DND-41 (cell line): ENCODE results near the gene RNF38.
"Not testable (repeated sequence)": the region's sequence is repeated elsewhere in the genome, so short reads cannot be mapped to it uniquely, and the experiment has no call there.

Experiments used
- ATAC-seq: fragments of 200-7000 bp; cut with Tn5 transposase; 3 replicates; pipeline ENCODE4 v1.9.1; 2021; ENCODE audit warnings: low read depth; ENCODE audit not compliant: insufficient read depth
- DNase-seq: peaks from one replicate; pipeline ENCODE4 v3.0.0-alpha.2; 2020
- H2AFZ ChIP-seq: 2 replicates; pipeline ENCODE4 v1.6.0; 2012; ENCODE audit warnings: low read depth, low read length
- H3K27ac ChIP-seq: 2 replicates; pipeline ENCODE4 v1.5.1; 2012; ENCODE audit warnings: low read length, inconsistent platforms
- H3K27me3 ChIP-seq: fragments of 200-600 bp; sonication (generic); 2 replicates; pipeline ENCODE4 v1.6.0; 2012; ENCODE audit warnings: low read length, mild to moderate bottlenecking, inconsistent platforms; ENCODE audit not compliant: insufficient read depth, poor library complexity
- H3K36me3 ChIP-seq: 2 replicates; pipeline ENCODE4 v1.5.1; 2012; ENCODE audit warnings: low read length, inconsistent platforms; ENCODE audit not compliant: insufficient read depth
- H3K4me1 ChIP-seq: 2 replicates; pipeline ENCODE4 v1.5.1; 2012; ENCODE audit warnings: mild to moderate bottlenecking, low read length; ENCODE audit not compliant: insufficient read depth
- H3K4me2 ChIP-seq: 2 replicates; pipeline ENCODE4 v1.6.0; 2012; ENCODE audit warnings: mild to moderate bottlenecking, moderate library complexity, low read length, inconsistent platforms; ENCODE audit not compliant: insufficient read depth
- H3K4me3 ChIP-seq, 2 experiments: fragments of 200-600 bp in 1 of 2; shearing (Covaris generic) in 1 of 2; 2 replicates each; pipeline ENCODE4 v1.5.1; 2012 to 2016; ENCODE audit warnings: inconsistent platforms in 2 of 2, low read length in 2 of 2, mild to moderate bottlenecking in 2 of 2, low read depth in 1 of 2, moderate library complexity in 1 of 2
- H3K79me2 ChIP-seq: 2 replicates; pipeline ENCODE4 v1.6.0; 2012; ENCODE audit warnings: low read length, inconsistent platforms; ENCODE audit not compliant: insufficient read depth
- H3K9ac ChIP-seq: 2 replicates; pipeline ENCODE4 v1.6.0; 2012; ENCODE audit warnings: low read depth, mild to moderate bottlenecking, inconsistent platforms, low read length, moderate library complexity
- H3K9me3 ChIP-seq: 2 replicates; pipeline ENCODE4 v1.5.1; 2012; ENCODE audit warnings: low read length, moderate library complexity, mild to moderate bottlenecking, inconsistent platforms; ENCODE audit not compliant: insufficient read depth, severe bottlenecking
- H4K20me1 ChIP-seq: 2 replicates; pipeline ENCODE4 v1.6.0; 2012; ENCODE audit warnings: low read length; ENCODE audit not compliant: insufficient read depth
- EZH2 ChIP-seq: IDR thresholded peaks from 3 replicates; pipeline ENCODE4 v1.6.1; 2012; ENCODE audit warnings: borderline replicate concordance, low read depth, mild to moderate bottlenecking, moderate library complexity, low read length, inconsistent platforms; ENCODE audit not compliant: severe bottlenecking
- TF ChIP-seq, protein P1 (sequence below): IDR thresholded peaks from 2 replicates; pipeline ENCODE4 v1.5.1; 2012; ENCODE audit warnings: borderline replicate concordance, low read length, moderate library complexity, mild to moderate bottlenecking; ENCODE audit not compliant: poor library complexity, severe bottlenecking; ENCODE audit errors: extremely low read depth

RNF38 gene

DNA sequence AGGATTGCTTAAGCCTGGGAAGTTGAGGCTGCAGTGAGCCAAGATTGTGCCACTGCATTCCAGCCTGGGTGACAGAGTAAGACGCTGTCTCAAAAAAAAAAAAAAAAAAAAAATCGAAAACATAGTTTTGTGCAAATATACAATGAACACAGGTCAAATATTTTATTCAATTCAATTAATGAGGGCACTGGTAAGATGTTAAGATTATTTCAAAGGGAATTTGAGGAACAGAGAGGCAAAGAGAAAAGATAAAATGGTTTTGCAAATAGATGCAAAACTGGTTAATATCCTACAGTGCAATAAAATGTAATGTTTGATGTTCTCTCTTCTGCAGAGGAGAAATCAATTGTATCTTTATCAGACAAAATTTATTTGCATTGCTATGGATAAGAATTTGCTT is 102.3 kb downstream of the RNF38 start:
- Histone ChIP-seq H3K36me3 (no peaks in the 10 kb centered on the region), H3K4me2 (no peak overlapping the region), H3K27ac (no peak overlapping the region), H3K27me3 (no peaks in the 10 kb centered on the region), H4K20me1 (no peaks in the 10 kb centered on the region), H2AFZ (no peak overlapping the region), H3K4me1 (no peaks in the 10 kb centered on the region), H3K9me3 (no peaks in the 10 kb centered on the region), H3K4me3 (no peak overlapping the region), H3K79me2 (no peaks in the 10 kb centered on the region), H3K9ac (no peak overlapping the region)
- DNase-seq (no peak), ATAC-seq (no peak)
- TF ChIP-seq, protein P1, sequence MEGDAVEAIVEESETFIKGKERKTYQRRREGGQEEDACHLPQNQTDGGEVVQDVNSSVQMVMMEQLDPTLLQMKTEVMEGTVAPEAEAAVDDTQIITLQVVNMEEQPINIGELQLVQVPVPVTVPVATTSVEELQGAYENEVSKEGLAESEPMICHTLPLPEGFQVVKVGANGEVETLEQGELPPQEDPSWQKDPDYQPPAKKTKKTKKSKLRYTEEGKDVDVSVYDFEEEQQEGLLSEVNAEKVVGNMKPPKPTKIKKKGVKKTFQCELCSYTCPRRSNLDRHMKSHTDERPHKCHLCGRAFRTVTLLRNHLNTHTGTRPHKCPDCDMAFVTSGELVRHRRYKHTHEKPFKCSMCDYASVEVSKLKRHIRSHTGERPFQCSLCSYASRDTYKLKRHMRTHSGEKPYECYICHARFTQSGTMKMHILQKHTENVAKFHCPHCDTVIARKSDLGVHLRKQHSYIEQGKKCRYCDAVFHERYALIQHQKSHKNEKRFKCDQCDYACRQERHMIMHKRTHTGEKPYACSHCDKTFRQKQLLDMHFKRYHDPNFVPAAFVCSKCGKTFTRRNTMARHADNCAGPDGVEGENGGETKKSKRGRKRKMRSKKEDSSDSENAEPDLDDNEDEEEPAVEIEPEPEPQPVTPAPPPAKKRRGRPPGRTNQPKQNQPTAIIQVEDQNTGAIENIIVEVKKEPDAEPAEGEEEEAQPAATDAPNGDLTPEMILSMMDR: no peak
- no peak for TF ChIP-seq EZH2

DNA sequence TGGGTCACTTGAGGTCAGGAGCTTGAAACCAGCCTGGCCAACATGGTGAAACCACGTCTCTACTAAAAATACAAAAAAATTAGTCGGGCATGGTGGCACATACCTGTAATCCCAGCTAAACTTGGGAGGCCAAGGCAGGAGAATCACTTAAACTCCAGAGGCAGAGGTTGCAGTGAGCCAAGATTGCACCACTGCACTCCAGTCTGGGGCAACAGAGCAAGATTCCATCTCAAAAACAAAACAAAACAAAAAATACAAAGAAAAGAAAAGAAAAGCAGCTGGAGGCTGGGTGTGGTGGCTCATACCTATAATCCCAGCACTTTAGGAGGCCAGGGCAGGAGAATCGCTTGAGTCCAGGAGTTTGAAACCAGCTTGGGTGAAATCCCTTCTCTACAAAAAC is 105.1 kb downstream of the RNF38 start:
- not testable (repeated sequence) for H2AFZ ChIP-seq, H3K36me3 ChIP-seq, H3K27me3 ChIP-seq, H3K4me1 ChIP-seq, H3K79me2 ChIP-seq, H4K20me1 ChIP-seq, H3K27ac ChIP-seq, H3K4me3 ChIP-seq, H3K9me3 ChIP-seq, H3K9ac ChIP-seq, ATAC-seq, DNase-seq, H3K4me2 ChIP-seq

DNA sequence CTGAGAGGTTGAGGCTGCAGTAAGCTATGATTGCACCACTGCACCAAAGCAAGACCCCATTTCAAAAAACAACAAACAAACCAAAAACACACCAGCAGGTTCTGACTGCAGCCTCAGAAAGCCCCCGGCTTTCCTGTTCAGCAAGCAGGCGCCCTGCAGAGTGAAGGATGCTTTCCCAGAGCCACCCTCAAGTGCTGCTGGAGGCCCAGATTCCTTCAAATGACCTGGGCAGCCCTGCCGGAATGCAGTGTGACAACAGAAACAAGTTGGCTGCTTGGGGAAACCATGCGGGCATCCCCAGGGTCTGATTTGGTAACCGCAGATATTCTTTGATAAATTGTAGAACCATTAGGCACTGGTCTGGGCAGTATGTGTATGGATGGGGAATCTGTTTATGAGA is 106.2 kb downstream of the RNF38 start:
- Histone ChIP-seq H3K36me3 (no peaks in the 10 kb centered on the region), H3K79me2 (no peaks in the 10 kb centered on the region), H3K4me2 (no peak overlapping the region), H2AFZ (no peak overlapping the region), H3K4me3 (no peak overlapping the region), H3K9me3 (no peaks in the 10 kb centered on the region), H3K27ac (no peak overlapping the region), H3K27me3 (no peaks in the 10 kb centered on the region), H4K20me1 (no peaks in the 10 kb centered on the region), H3K4me1 (no peaks in the 10 kb centered on the region), H3K9ac (no peak overlapping the region)
- ATAC-seq (no peak), DNase-seq (no peak)
- TF ChIP-seq EZH2: no peak
- TF ChIP-seq, protein P1: no peak

GRCh38 chr9:36293171-36293570 is 106.9 kb downstream of the RNF38 start:
- no peaks in the 10 kb centered on the region for H3K9me3 ChIP-seq
- no peak overlapping the region for H3K4me3 ChIP-seq
- H3K27me3 ChIP-seq: no peaks in the 10 kb centered on the region
- no peaks in the 10 kb centered on the region for H3K4me1 ChIP-seq
- no peak overlapping the region for H3K27ac ChIP-seq
- H3K36me3 ChIP-seq: no peaks in the 10 kb centered on the region
- no peak overlapping the region for H3K4me2 ChIP-seq
- no peak for ATAC-seq
- DNase-seq: no peak
- no peak overlapping the region for H3K9ac ChIP-seq
- no peaks in the 10 kb centered on the region for H3K79me2 ChIP-seq
- TF ChIP-seq, protein P1: no peak
- TF ChIP-seq EZH2: no peak
- H4K20me1 ChIP-seq: no peaks in the 10 kb centered on the region
- no peak overlapping the region for H2AFZ ChIP-seq
